Measurements from ENCODE around the gene DDHD1.
"Not testable (repeated sequence)": the region's sequence is repeated elsewhere in the genome, so short reads cannot be mapped to it uniquely, and the experiment has no call there.

DDHD1 gene
- 126 to 138 reads per million in 2 donors for total RNA-seq

- DNase-seq = peak; percentile 84
Measured at GRCh38 chr14:53152887-53153701, at the start of gene DDHD1. DDHD1 (minus strand) TSS chr14:53153323; CDS start chr14:53153098, 225 bp downstream.

GRCh38 chr14:53195949-53196348, 42.8 kb upstream of the DDHD1 start:
- no peak for DNase-seq

GRCh38 chr14:53193193-53193592, 40.1 kb upstream of the DDHD1 start:
- no peak for DNase-seq

GRCh38 chr14:53192052-53192760, 39.1 kb upstream of the DDHD1 start:
- no peak for DNase-seq

DNA sequence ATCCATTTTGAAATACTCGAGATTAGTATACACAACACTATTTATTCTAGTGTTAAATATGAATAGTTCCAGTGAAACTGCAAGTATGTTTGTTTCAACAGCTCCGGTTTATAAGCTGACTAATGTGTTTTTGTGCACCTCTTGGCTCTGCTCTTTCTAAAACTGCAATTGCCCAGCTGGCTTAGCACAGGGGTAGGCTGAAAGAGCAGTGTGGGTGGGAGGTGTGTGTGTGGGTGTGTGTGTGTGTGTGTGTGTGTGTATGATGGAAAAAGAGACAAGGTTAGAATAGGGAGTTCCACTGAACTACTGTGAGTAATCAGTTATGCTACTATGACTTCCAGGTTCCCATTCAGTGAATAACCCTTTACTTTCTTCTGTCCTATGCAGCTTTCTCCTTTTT, 37.8 kb upstream of the DDHD1 start:
- DNase-seq = no peak

- no peak for DNase-seq
Measured at GRCh38 chr14:53187921-53188463, 34.9 kb upstream of the DDHD1 start.

DNA sequence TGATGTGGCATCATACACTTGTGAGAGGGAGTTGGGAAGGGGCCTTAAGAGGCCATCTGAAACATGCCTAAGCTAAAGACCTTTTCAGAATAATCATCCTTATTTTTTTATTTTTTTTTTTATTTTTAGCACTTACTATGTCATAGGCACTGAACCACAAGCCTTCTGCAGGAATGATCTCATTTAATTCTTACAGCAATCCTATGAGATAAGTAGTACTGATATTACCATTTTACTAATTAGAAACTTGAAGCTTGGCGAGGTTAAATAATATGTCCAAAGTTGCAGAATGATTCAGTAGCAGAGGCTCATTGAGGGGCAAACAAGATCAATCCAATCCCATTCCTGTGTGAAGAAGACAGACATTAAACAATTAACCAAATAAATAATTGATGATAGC, 33.4 kb upstream of the DDHD1 start:
- no peak for DNase-seq

DNA sequence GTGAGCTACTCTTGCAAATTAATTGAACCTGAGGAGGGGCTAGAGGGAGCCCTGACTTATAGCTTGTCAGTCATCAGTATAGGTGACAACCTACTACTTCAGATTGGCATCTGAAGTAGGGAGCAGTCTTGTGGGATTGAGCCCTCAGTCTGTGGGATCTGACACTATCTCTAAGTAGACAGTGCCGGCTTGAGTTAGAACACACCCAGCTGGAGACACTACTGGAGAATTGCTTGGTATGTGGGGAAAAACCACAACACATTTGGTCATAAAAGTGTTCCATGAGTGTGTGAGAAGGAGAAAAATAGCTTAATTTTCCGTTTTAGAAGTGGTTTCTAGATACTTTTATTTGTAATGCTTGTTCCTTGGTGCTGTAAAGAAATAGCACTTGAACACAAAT, 30.5 kb upstream of the DDHD1 start:
- no peak for DNase-seq

DNA sequence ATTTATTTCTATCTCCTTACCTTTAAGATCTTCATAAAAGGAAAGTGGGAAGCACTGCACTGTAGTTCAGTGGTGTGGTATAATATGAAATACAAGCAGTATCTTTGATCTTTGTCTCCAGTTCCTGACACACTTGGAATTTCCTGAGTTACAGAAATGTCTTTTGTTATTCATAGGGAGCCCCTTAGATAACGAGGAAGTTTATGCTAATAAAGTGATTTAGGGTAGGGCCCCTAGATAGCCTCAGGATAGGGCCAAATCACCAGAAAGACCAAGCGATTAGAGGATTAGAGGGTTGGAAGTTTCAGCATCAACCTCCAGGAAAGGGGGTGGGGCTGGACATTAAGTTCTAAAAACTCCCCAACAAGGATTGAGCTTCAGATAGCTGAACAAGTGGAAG, 29.9 kb upstream of the DDHD1 start:
- no peak for DNase-seq

DNA sequence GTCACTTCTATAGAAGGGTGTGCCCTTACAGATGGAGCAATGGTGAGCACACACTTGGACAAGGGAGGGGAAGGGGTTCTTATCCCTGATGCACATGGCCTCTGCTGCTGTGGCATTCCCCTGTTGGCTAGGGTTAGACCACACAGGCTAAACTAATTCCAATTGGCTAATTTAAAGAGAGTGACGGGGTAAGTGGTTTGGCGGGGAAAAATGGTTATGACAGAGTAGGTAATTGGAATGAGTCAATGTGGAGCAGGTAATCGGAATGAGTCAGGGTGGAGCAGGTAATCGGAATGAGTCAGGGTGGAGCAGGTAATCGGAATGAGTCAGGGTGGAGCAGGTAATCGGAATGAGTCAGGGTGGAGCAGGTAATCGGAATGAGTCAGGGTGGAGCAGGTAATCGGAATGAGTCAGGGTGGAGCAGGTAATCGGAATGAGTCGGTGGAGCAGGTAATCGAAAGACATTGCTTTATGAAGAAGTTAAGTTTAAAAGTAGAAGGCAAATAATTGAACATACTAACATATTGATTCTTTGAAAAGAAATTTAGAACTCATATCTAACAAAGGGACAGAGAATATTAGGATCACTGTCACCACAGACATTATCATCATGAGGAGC, 28.4 kb upstream of the DDHD1 start:
- DNase-seq = not testable (repeated sequence)

DNA sequence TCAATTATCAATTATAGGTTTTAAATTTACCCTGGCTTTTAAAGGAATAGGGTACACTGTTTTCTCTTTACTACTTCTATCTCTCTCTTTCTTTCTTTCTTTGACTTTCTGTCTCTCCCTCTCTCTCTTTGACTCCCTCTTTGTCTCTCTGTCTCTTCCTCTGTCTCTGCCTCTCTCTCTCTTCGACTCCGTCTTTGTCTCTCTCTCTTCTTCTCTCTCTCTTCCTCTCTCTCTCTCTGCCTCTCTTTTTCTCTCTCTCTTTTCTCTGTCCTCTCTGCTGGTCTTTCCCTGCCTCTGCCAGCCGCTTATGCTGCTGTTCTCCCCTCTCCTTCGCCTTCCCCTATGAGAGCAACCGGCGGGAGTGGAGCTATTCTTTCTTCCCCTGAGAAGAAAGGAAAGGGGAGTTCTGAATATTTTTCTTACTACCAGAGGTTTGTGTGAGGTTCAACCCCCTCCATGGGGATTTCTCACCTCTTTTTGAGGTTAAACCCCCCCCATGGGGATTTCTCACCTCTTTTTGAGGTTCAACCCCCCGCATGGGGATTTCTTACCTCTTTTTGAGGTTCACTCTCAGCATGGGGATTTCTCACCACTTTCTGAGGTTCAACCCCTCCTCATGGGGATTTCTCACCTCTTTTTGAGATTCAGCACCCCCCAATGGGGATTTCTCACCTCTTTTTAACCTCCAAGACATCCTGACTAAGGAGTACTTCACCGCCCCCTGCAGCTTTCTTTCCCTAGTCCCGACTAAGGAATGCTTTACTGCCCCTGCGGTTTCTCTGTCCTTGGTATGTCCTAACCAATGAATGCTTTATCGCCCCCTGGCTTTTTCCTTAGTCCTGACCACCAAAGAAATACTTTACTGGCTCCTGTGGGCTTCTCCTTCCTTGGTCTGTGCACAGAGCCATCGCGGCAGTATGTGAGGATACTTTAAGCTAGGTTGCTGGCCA, 27.4 kb upstream of the DDHD1 start:
- no peak for DNase-seq

GRCh38 chr14:53179486-53180005, 26.4 kb upstream of the DDHD1 start:
- DNase-seq = not testable (repeated sequence)

- DNase-seq = no peak
Measured at GRCh38 chr14:53175375-53175774, 22.3 kb upstream of the DDHD1 start.

DNA sequence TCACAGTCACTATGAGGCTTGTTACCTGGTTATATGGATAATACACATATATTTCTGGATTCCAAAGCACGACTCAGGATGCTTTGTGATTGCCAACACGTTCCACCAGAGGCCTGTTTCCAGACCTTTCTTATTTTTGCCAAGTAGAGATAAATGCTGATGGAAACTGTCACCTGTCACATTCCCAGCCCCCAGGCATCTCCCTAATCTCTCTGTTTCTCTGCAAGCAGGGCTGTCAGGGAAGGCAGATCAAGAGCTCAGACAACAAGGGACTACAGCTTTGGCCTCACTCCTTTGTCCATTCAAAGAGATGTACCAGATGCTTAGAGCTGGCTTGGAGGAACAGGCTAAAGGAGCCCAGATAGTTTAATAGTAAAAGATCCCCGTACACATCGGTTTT, 21.8 kb upstream of the DDHD1 start:
- no peak for DNase-seq

- DNase-seq = no peak
Measured at GRCh38 chr14:53168786-53169185, 15.7 kb upstream of the DDHD1 start.

DNA sequence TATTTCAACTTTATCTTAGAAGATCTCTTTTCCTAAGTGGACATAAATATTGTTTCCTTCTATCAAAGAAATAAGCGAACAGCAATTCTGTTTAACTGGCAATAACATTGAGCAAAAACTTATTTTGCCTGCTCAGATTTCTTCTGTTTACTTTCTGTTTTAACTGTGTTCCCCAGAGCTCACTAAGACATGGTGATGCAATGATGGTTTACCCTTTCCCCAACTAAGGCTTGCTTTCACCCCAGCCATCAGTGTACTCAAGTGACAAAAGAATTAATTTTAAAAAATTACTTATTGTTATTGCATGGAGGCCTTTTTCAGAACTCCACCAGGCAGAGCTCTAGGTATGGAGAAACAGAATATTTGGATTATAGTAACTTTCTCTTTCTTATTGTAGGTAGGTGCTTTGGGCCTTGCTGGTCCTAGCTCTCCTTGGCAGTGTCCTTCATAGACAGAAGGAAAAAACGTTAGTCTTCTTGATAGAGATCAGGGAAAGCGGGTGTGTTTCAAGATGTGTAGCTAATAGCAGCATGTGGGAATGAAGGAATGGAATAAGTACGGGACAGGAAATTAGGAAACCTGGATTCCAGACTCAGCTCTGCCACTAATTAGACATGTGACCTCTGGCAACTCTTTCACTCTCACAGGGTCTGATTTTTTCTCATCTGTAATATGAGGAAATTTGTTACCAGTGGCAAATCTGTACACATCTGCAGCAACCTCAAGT, 14.6 kb upstream of the DDHD1 start:
- DNase-seq = no peak

GRCh38 chr14:53161758-53162435, 8.8 kb upstream of the DDHD1 start:
- DNase-seq = no peak

GRCh38 chr14:53156238-53156637, 3.1 kb upstream of the DDHD1 start:
- DNase-seq = no peak

DNA sequence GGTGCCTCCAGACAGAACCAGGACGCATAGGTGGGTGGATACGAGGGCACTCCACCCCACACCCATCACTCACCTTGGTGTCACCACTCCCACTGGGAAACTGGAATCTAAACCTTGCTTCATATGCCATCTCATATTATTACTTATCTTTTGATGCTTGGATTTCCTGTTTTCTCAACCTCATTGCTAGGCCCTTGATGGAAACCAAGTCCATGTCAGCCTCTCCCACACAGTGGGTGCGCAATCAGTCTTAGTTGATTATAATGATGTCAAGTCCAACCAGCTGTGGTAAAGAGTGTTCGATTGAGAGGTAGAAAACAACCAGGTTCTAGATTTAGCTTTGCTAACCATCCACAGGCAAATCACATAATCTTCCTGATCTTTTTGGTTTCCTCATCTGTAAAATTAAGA, 584 bp upstream of the DDHD1 start:
- DNase-seq = no peak

GRCh38 chr14:53152184-53152886, 788 bp downstream of the DDHD1 start:
- DNase-seq = peak; percentile 51

Data from activated gamma-delta T cell (primary cell).